SK-N-SH treated with all-trans-retinoic acid at 6 μM for 48 hours (cell line): ENCODE results near the gene ZBTB43.

Experiments
- ATAC-seq: fragments of 200-7000 bp; cut with Tn5 transposase; 3 replicates; pipeline ENCODE4 v1.9.1; 2020; ENCODE audit warnings: mild to moderate bottlenecking, moderate library complexity
- ARNTL ChIP-seq: fragments of 450-650 bp; formaldehyde crosslinking; IDR thresholded peaks from 2 replicates; pipeline ENCODE4 v1.5.0; 2020; ENCODE audit warnings: low read depth, mild to moderate bottlenecking, moderate library complexity, borderline replicate concordance
- BACH2 ChIP-seq: fragments of 250-450 bp; sonication (Bioruptor Pico); IDR thresholded peaks from 2 replicates; pipeline ENCODE4 v1.9.0; 2021; ENCODE audit warnings: mild to moderate bottlenecking, borderline replicate concordance
- ESRRG ChIP-seq: fragments of 250-450 bp; sonication (Bioruptor Pico); IDR thresholded peaks from 2 replicates; pipeline ENCODE4 v1.6.1; 2021; ENCODE audit warnings: mild to moderate bottlenecking
- GLIS3 ChIP-seq: fragments of 250-450 bp; sonication (Bioruptor Pico); IDR thresholded peaks from 2 replicates; pipeline ENCODE4 v1.5.0; 2020; ENCODE audit warnings: mild to moderate bottlenecking, moderate library complexity
- ISL1 ChIP-seq: fragments of 250-450 bp; sonication (Bioruptor Pico); IDR thresholded peaks from 2 replicates; pipeline ENCODE4 v2.1.2; 2022; ENCODE audit warnings: mild to moderate bottlenecking, moderate library complexity
- OSR1 ChIP-seq: fragments of 250-450 bp; sonication (Bioruptor Pico); IDR thresholded peaks from 2 replicates; pipeline ENCODE4 v1.8.0; 2022; ENCODE audit warnings: moderate library complexity, mild to moderate bottlenecking, inconsistent platforms
- PPARA ChIP-seq: fragments of 250-450 bp; sonication (Bioruptor Pico); IDR thresholded peaks from 2 replicates; pipeline ENCODE4 v1.5.0; 2020; ENCODE audit warnings: mild to moderate bottlenecking, borderline replicate concordance
- SNAI2 ChIP-seq: fragments of 250-450 bp; sonication (Bioruptor Pico); IDR thresholded peaks from 2 replicates; pipeline ENCODE4 v1.5.0; 2020; ENCODE audit warnings: mild to moderate bottlenecking, moderate library complexity
- TCF4 ChIP-seq: fragments of 250-450 bp; sonication (Bioruptor Pico); IDR thresholded peaks from 2 replicates; pipeline ENCODE4 v1.8.0; 2021; ENCODE audit warnings: mild to moderate bottlenecking, moderate library complexity, borderline replicate concordance
- TOX ChIP-seq: fragments of 250-450 bp; sonication (Bioruptor Pico); IDR thresholded peaks from 2 replicates; pipeline ENCODE4 v1.8.0; 2021; ENCODE audit warnings: mild to moderate bottlenecking, moderate library complexity, borderline replicate concordance
- ZC3H10 ChIP-seq: fragments of 250-450 bp; sonication (Bioruptor Pico); IDR thresholded peaks from 2 replicates; pipeline ENCODE4 v1.5.1; 2021; ENCODE audit warnings: mild to moderate bottlenecking, moderate library complexity
- ZFP3 ChIP-seq: fragments of 250-450 bp; sonication (Bioruptor Pico); IDR thresholded peaks from 2 replicates; pipeline ENCODE4 v1.5.0; 2020; ENCODE audit warnings: mild to moderate bottlenecking, moderate library complexity
- ZNF565 ChIP-seq: fragments of 450-650 bp; formaldehyde crosslinking; conservative IDR thresholded peaks from 2 replicates; pipeline ENCODE4 v1.5.0; 2020; ENCODE audit warnings: low read depth, mild to moderate bottlenecking, moderate library complexity
- ZNF70 ChIP-seq: fragments of 450-650 bp; formaldehyde crosslinking; IDR thresholded peaks from 2 replicates; pipeline ENCODE4 v1.5.0; 2020; ENCODE audit warnings: mild to moderate bottlenecking, moderate library complexity
- ZNF8 ChIP-seq: fragments of 450-650 bp; formaldehyde crosslinking; IDR thresholded peaks from 2 replicates; pipeline ENCODE4 v1.5.0; 2020; ENCODE audit warnings: mild to moderate bottlenecking, moderate library complexity
- TF ChIP-seq, protein P1 (sequence below): fragments of 250-450 bp; sonication (Bioruptor Pico); IDR thresholded peaks from 2 replicates; pipeline ENCODE4 v1.8.0; 2021; ENCODE audit warnings: low read depth, mild to moderate bottlenecking, moderate library complexity, borderline replicate concordance
- TF ChIP-seq, protein P2 (sequence below): fragments of 250-450 bp; sonication (Bioruptor Pico); IDR thresholded peaks from 2 replicates; pipeline ENCODE4 v1.5.0; 2020; ENCODE audit warnings: mild to moderate bottlenecking, moderate library complexity
- TF ChIP-seq, protein P3 (sequence below): fragments of 250-450 bp; sonication (Bioruptor Pico); IDR thresholded peaks from 2 replicates; pipeline ENCODE4 v1.5.1; 2021; ENCODE audit warnings: mild to moderate bottlenecking, moderate library complexity
- TF ChIP-seq, protein P4 (sequence below): fragments of 250-450 bp; sonication (Bioruptor Pico); IDR thresholded peaks from 2 replicates; pipeline ENCODE4 v1.8.0; 2020; ENCODE audit warnings: mild to moderate bottlenecking, moderate library complexity, borderline replicate concordance
- TF ChIP-seq, protein P5 (sequence below): fragments of 250-450 bp; sonication (Bioruptor Pico); IDR thresholded peaks from 2 replicates; pipeline ENCODE4 v1.5.1; 2020; ENCODE audit warnings: low read depth, mild to moderate bottlenecking, moderate library complexity

Gene ZBTB43

DNA sequence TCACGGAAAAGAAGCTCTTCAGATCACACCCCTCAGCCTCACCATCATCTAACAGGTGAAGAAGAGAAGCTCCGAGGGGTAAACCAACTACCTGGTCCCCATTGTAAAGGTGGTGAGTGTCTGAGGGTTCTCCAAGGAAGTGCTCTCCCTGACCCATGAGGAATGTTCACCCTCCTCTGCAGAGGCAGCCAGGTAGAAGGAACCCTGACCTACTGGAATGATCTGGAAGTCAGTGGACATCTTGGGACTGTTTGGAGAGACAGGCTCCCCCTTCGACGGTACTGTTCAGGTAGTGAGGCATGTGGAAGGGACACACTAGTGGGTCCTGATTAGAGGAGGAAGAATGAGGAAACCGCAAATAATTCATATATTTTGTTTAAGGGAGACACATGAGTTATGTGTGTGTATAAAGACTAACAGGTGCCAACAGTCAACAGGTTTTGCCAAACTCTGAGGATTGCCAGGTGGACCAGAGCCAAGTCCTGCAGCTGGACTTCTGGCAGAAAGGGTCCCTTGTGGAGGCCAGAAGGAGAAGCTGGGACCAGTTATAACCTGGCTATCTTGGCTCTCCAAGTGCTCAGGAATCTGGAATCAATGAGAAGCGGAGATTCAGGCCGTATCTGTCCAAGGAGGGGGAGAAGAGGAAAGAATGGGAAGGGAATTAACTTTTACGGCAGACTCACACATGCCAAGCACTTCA is 52.6 kb downstream of the ZBTB43 start:
- ATAC-seq: no peak
- TF ChIP-seq, protein P1, sequence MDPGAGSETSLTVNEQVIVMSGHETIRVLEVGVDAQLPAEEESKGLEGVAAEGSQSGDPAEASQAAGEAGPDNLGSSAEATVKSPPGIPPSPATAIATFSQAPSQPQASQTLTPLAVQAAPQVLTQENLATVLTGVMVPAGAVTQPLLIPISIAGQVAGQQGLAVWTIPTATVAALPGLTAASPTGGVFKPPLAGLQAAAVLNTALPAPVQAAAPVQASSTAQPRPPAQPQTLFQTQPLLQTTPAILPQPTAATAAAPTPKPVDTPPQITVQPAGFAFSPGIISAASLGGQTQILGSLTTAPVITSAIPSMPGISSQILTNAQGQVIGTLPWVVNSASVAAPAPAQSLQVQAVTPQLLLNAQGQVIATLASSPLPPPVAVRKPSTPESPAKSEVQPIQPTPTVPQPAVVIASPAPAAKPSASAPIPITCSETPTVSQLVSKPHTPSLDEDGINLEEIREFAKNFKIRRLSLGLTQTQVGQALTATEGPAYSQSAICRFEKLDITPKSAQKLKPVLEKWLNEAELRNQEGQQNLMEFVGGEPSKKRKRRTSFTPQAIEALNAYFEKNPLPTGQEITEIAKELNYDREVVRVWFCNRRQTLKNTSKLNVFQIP (CRISPR knock-in tag): no peak
- TF ChIP-seq, protein P2, sequence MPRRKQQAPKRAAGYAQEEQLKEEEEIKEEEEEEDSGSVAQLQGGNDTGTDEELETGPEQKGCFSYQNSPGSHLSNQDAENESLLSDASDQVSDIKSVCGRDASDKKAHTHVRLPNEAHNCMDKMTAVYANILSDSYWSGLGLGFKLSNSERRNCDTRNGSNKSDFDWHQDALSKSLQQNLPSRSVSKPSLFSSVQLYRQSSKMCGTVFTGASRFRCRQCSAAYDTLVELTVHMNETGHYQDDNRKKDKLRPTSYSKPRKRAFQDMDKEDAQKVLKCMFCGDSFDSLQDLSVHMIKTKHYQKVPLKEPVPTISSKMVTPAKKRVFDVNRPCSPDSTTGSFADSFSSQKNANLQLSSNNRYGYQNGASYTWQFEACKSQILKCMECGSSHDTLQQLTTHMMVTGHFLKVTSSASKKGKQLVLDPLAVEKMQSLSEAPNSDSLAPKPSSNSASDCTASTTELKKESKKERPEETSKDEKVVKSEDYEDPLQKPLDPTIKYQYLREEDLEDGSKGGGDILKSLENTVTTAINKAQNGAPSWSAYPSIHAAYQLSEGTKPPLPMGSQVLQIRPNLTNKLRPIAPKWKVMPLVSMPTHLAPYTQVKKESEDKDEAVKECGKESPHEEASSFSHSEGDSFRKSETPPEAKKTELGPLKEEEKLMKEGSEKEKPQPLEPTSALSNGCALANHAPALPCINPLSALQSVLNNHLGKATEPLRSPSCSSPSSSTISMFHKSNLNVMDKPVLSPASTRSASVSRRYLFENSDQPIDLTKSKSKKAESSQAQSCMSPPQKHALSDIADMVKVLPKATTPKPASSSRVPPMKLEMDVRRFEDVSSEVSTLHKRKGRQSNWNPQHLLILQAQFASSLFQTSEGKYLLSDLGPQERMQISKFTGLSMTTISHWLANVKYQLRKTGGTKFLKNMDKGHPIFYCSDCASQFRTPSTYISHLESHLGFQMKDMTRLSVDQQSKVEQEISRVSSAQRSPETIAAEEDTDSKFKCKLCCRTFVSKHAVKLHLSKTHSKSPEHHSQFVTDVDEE (CRISPR knock-in tag): no peak
- TF ChIP-seq ISL1 (CRISPR knock-in tag) (no peak), SNAI2 (no peak), ZFP3 (CRISPR knock-in tag) (no peak), TCF4 (CRISPR knock-in tag) (no peak), OSR1 (no peak), ESRRG (CRISPR knock-in tag) (no peak), ZNF8 (no peak), ARNTL (CRISPR knock-in tag) (no peak), ZNF565 (CRISPR knock-in tag) (no peak), ZC3H10 (CRISPR knock-in tag) (no peak), TOX (no peak), BACH2 (no peak), GLIS3 (CRISPR knock-in tag) (no peak), PPARA (CRISPR knock-in tag) (no peak), ZNF70 (CRISPR knock-in tag) (no peak)
- TF ChIP-seq, protein P3, sequence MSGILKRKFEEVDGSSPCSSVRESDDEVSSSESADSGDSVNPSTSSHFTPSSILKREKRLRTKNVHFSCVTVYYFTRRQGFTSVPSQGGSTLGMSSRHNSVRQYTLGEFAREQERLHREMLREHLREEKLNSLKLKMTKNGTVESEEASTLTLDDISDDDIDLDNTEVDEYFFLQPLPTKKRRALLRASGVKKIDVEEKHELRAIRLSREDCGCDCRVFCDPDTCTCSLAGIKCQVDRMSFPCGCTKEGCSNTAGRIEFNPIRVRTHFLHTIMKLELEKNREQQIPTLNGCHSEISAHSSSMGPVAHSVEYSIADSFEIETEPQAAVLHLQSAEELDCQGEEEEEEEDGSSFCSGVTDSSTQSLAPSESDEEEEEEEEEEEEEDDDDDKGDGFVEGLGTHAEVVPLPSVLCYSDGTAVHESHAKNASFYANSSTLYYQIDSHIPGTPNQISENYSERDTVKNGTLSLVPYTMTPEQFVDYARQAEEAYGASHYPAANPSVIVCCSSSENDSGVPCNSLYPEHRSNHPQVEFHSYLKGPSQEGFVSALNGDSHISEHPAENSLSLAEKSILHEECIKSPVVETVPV (CRISPR knock-in tag): no peak
- TF ChIP-seq, protein P4, sequence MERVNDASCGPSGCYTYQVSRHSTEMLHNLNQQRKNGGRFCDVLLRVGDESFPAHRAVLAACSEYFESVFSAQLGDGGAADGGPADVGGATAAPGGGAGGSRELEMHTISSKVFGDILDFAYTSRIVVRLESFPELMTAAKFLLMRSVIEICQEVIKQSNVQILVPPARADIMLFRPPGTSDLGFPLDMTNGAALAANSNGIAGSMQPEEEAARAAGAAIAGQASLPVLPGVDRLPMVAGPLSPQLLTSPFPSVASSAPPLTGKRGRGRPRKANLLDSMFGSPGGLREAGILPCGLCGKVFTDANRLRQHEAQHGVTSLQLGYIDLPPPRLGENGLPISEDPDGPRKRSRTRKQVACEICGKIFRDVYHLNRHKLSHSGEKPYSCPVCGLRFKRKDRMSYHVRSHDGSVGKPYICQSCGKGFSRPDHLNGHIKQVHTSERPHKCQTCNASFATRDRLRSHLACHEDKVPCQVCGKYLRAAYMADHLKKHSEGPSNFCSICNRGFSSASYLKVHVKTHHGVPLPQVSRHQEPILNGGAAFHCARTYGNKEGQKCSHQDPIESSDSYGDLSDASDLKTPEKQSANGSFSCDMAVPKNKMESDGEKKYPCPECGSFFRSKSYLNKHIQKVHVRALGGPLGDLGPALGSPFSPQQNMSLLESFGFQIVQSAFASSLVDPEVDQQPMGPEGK (CRISPR knock-in tag): no peak
- TF ChIP-seq, protein P5, sequence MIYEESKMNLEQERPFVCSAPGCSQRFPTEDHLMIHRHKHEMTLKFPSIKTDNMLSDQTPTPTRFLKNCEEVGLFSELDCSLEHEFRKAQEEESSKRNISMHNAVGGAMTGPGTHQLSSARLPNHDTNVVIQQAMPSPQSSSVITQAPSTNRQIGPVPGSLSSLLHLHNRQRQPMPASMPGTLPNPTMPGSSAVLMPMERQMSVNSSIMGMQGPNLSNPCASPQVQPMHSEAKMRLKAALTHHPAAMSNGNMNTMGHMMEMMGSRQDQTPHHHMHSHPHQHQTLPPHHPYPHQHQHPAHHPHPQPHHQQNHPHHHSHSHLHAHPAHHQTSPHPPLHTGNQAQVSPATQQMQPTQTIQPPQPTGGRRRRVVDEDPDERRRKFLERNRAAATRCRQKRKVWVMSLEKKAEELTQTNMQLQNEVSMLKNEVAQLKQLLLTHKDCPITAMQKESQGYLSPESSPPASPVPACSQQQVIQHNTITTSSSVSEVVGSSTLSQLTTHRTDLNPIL (CRISPR knock-in tag): no peak

DNA sequence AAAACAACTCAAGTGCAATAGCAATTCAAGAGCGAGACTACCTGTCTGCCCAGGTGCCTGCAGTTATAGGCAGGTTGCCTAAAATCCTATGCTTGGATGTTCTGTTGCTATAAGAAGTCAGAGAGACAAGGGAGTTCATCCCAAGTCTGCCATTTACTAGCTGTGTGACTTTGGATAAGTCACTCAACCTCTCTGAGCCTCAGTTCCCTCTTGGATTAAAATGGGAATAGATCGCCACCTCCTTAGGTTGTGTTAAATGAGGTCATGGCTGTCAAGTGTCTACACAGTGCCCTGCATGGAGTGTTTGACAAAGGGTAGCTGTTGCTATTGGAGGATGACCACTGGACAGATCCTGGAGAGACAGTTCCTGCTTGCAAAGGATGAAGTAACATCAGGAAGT is 54.3 kb downstream of the ZBTB43 start:
- TF ChIP-seq OSR1 (no peak), TOX (no peak), BACH2 (no peak), ISL1 (CRISPR knock-in tag) (no peak), ESRRG (CRISPR knock-in tag) (no peak)
- TF ChIP-seq, protein P4 (CRISPR knock-in tag): no peak
- TF ChIP-seq, protein P3 (CRISPR knock-in tag): no peak
- TF ChIP-seq, all 23 proteins: peak for 0
- no peak for ATAC-seq
